ENCODE measurements around the gene DELE1.

DNA sequence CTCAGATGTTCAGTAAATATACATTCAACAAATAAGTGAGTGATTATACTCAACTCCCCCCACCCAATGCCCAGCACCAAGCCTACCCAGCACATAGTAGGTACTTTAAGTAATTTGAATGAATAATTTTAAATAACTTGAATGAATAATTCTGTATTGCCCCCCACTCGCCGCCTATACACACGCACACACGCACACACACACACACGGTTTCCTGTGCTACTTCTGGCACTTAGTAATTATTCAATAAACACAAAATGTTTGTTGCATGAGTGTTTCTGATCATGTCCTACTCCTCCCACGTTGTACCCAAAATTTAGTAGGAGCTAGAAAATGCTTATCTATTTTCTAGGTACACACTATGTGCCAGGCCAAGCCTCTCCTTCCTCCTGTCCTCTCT is 18.1 kb downstream of the DELE1 start:
- TF ChIP-seq, protein P1, sequence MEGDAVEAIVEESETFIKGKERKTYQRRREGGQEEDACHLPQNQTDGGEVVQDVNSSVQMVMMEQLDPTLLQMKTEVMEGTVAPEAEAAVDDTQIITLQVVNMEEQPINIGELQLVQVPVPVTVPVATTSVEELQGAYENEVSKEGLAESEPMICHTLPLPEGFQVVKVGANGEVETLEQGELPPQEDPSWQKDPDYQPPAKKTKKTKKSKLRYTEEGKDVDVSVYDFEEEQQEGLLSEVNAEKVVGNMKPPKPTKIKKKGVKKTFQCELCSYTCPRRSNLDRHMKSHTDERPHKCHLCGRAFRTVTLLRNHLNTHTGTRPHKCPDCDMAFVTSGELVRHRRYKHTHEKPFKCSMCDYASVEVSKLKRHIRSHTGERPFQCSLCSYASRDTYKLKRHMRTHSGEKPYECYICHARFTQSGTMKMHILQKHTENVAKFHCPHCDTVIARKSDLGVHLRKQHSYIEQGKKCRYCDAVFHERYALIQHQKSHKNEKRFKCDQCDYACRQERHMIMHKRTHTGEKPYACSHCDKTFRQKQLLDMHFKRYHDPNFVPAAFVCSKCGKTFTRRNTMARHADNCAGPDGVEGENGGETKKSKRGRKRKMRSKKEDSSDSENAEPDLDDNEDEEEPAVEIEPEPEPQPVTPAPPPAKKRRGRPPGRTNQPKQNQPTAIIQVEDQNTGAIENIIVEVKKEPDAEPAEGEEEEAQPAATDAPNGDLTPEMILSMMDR (IDR thresholded peaks at IDR 0.05; ENCODE audit: borderline replicate concordance, extremely low read depth, low read length, poor library complexity, severe bottlenecking): no peak
- no peak for TF ChIP-seq EZH2 (IDR thresholded peaks at IDR 0.05; ENCODE audit: borderline replicate concordance, low read depth, low read length, severe bottlenecking)
